Activated CD8-positive, alpha-beta memory T cell treated with anti-CD3 and anti-CD28 coated beads for 48 hours (primary cell): ENCODE data around the gene BMPER.

Experiments
- DNase-seq, 3 experiments: peaks; one replicate each; pipeline ENCODE4 v3.0.0-alpha.2; 2020; ENCODE audit warnings: low read depth in 2 of 3, low spot score in 2 of 3

BMPER gene

DNA sequence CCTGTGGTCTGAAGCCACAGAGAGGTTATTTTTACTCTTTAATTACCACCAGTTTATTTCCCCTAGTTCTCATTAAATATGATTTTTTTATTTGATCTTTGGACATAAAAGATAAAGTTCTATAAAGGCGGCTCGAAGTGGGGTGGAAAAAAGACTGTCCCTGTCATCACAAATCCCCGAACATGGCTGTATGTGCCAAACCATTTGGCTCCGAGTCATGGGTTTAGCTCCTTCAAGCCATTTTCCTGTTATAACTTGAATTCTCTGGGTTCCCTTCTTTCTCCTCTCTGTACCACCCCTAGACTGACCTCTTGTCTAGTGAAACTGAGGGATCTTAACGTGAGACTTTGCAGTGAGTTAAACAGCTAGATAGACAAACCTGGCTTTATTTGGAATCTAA lies 181.6 kb downstream of the BMPER start:
- no peak for DNase-seq

DNA sequence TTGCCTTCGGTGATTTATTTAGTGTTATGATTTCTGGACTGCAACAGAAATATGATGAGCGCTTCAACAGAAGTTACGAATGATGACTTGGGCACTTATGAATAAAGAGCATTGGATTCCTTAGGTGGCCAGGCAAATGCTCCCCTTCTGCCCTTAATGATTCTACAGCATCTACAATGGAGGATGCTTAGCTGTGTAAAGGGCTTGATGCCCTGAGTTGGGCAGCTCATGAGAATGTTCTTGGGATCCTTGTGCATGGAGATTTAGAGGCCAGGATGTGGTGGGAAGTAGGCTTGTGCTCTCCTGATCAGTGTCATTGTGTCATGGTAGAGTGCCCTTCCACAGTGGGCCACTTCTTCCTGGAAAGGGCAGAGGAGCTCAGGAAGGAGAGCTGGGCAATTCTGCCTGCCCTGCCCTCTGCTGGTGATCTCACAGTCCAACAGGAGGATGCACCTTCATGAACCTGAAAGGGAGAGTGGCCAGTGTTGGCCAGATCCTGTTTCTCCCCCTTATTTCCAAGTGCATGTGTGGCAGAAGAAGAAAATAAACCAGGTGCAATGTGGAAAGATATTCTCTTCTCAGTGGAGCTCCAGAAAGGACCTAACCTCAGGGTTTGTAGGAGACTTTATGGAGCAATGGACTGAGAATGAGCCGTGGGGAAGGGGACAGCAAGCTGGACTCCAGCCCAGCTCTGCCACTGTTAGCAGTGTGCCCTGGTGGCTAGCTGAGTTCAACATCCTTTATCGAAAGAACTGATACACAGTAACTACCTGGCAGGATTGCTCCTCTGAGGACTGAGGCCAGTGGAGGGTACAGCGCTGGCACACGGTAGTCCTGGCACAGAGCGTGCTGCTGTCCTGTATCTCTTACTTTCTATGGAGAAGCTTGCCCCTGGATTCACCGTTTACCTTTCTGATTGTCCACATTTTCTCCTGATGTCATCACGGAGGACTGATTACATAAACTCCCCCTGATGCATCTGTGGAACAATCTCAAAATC lies 182.9 kb downstream of the BMPER start:
- no peak for DNase-seq

- DNase-seq: no peak
These were observed 185.5 kb downstream of the BMPER start for GRCh38 chr7:34090816-34091215.

- DNase-seq: no peak
These were observed 186.1 kb downstream of the BMPER start for GRCh38 chr7:34091321-34091917.

- DNase-seq: no peak
These were observed 187.9 kb downstream of the BMPER start for GRCh38 chr7:34093276-34093675.

- DNase-seq: no peak
These were observed 190.9 kb downstream of the BMPER start for GRCh38 chr7:34096198-34096651.

DNA sequence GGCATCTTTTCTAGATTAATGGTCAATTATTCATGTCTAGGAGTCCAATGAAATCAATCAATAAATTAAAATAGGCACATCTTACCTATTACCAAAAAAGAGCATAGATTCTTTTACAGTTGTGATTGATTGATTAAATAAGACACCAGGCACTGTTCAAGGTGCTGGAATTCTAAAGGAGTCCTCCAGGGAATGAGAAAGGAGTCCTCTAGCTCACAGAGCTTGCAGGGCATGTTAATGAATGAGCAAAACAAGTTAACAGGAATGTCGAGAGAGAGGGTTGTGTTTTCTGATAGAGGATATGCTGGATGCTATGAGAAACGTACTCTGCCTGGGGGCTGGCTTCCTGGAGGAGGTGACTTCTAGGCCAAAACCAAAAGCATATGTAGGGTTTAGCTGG lies 191.4 kb downstream of the BMPER start:
- no peak for DNase-seq

DNA sequence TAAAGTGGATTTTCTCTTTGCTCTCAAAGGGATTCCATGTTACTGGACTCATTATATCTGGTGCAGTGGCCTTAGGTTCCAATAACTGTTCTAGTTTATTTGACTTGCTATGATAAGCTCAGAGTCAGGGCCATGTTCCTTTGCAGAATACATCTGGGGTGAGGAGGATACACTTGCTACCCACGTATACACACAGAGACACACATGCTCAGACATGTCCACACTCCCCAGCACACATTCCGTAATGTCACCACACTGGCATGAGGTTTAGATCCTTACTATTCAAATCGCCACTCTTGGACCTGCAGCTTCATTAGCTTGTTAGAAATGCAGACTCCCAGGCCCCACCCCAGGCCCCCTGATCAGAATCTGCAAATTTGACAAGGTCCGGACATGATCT lies 195.3 kb downstream of the BMPER start:
- no peak for DNase-seq

- no peak for DNase-seq
These were observed 198.8 kb downstream of the BMPER start for GRCh38 chr7:34104115-34104514.

DNA sequence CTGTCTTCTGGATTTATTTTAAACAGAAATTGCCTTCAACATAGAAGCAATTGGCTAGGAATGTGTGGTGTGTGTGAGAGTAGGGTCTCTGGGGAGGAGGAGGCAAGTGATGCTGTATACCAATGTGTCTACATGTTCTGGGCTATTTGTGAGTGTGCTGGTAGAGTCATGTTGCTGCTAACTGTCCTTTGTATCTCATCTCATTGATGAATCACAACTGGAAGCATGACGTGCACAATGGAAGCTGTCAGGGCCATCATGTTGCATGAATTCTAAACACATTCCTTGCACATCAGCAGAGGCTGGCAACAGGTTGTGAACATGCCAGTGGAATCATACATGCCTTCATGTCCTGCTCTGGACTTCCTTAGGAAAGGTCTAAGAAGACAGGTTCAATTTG lies 199.7 kb downstream of the BMPER start:
- no peak for DNase-seq

DNA sequence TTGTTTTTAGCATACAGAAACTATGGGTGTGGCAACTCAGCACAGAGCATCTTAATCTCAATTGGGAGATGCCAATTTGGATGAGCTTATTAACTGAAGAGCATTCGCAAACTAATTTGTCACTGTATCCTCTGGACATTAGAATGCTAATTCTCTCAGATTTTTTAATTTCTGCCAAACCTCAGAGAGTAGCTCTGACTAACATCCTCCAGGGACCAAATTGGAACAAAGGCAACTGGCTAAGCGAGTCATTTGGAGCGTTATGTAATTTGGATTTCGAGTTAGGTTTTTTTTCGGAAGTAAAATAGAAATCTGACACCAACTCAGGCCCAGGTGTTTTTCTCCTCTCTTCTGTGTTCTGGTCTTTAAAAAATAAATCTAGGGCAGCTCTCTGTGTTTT lies 201.9 kb downstream of the BMPER start:
- DNase-seq: no peak

- no peak for DNase-seq
These were observed 202.8 kb downstream of the BMPER start for GRCh38 chr7:34108165-34108564.

- no peak for DNase-seq
These were observed 204.8 kb downstream of the BMPER start for GRCh38 chr7:34109936-34110780.

GRCh38 chr7:34111031-34111430 lies 205.7 kb downstream of the BMPER start:
- no peak for DNase-seq

GRCh38 chr7:34115503-34115902 lies 210.2 kb downstream of the BMPER start:
- no peak for DNase-seq

DNA sequence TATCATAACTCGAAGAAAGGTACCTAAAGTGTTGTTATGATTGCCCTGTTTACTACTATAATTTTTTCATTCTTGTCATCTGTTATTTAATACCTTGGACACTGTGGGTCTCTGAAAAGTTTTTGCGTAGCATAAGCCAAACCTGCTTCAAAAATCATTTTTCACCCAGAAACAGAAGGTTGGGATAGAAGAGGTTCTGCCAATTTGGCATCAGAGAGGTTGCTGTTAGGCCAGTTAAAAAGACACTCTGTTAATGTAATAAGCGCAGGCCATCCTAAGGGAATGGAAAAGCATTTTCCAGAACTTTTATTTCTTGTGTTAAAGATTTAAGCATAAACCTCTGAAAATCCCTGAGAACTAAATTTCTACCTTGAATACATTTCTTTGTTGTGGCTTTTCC lies 212.2 kb downstream of the BMPER start:
- no peak for DNase-seq

DNA sequence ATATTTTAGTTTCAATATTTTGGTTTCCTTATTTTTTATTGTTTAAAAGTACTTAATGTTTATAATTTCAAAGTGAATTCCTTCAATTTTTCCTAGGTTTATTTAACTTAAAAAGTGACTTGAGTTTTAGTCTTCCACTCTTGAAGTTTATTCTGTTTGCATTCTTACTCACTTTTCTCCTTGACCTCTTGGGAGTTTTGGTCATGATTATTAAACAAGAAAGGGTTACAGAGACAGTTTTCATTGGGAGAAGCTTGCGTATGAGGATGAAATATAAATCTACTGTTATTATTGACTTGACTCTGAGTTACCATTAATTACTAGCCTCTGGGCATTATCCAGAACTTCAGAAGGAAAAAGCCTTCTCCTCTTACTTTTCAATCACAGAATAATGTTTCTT lies 216.0 kb downstream of the BMPER start:
- no peak for DNase-seq

DNA sequence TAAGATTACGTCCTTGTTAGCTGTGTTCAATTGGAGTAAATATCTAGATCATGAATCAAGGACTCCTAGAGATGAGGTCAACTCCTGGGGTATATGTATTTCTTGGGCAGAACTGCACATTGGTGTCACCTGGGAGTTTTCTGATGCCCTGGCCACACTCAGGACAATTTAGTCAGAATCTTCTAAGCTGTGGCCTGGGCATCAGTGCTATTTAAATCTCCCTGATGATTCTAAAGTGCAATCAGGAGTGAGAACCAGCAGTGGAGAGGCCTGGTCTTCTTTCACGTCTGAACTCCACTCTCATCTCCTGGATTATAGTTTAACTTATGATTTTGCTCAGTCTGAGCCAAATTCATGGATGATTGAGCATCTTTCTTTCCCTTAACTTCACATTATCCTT lies 218.0 kb downstream of the BMPER start:
- no peak for DNase-seq

GRCh38 chr7:34124765-34125164 lies 219.4 kb downstream of the BMPER start:
- DNase-seq: no peak

DNA sequence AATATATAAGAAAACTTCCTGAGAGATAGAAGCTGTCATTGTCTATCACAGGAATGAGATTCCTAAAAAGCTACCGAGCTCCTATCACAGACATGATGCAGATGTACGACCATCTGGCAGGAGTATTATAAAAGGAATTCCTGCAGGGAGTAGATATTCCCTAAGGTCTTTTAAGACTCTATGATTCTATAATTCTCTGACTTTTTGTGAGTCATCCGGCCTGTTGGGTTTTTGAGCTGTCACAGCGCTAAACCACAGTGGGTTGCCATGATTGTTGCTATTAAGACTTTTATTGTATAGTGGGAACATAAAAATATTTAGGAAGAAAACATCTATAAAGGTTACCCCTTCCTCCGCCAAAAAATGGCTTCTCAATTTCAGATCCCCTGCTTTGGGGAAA lies 223.4 kb downstream of the BMPER start:
- DNase-seq: no peak

DNA sequence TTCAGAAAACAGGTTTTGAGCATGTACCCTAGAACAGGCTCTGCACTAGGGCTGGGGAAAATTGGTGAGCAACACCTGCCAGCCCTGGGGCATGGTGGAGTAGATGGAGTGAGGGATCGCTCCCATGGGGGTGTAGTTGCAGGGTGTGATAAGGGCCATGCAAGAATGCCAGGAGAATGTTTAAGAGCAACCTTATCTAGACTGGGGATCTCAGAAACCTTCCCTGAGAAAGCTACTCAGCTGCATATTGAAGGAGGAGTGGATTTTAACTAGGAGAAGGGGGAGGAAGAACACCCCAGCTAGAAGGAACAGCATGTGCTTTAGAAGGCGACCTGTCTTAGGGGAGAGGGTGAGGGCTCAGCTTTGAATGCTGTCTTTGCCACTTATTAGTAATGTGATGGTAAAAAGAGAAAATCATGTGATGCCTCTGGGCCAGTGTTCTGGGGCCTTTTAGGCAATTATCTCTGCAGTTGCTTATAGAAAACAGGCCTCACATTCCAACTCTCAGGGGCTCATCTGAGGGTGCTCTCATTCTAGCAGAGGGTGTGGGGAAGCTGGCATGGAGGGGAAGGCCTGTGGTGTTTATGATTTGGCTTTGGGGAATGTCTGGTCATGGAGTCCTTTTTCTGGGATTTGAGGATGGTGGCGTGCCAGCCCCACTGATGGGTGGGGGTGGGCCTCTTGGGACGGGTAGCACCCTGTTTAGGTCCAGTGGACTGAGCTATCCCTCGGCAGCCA lies 225.4 kb downstream of the BMPER start:
- DNase-seq: no peak
